Subcutaneous abdominal adipose tissue (tissue), 5 donors: ENCODE measurements around the gene PRRX1.

Source experiments
- H3K27ac ChIP-seq: one replicate; pipeline ENCODE4 v1.7.0; 2013; ENCODE audit warnings: low read depth, mild to moderate bottlenecking, inconsistent platforms, low read length, moderate library complexity
- H3K27me3 ChIP-seq, 5 donors: one replicate each; pipeline ENCODE4 v1.7.0; 2013; ENCODE audit warnings: low read length in 5 of 5, inconsistent platforms in 1 of 5; ENCODE audit not compliant: control insufficient read depth in 5 of 5, insufficient read depth in 4 of 5
- H3K36me3 ChIP-seq, 5 donors: one replicate each; pipeline ENCODE4 v1.7.0; 2013; ENCODE audit warnings: low read length in 5 of 5; ENCODE audit not compliant: control insufficient read depth in 5 of 5, insufficient read depth in 5 of 5
- H3K4me1 ChIP-seq, 5 donors: one replicate each; pipeline ENCODE4 v1.7.0; 2013; ENCODE audit warnings: low read length in 5 of 5, mild to moderate bottlenecking in 3 of 5, moderate library complexity in 1 of 5; ENCODE audit not compliant: control insufficient read depth in 5 of 5, insufficient read depth in 5 of 5
- H3K4me3 ChIP-seq, 5 donors: one replicate each; pipeline ENCODE4 v1.7.0; 2013; ENCODE audit warnings: low read length in 5 of 5, low read depth in 1 of 5
- H3K9ac ChIP-seq, 5 donors: one replicate each; pipeline ENCODE4 v1.7.0; 2013; ENCODE audit warnings: low read length in 5 of 5, mild to moderate bottlenecking in 4 of 5, moderate library complexity in 3 of 5
- H3K9me3 ChIP-seq, 5 donors: one replicate each; pipeline ENCODE4 v1.7.0; 2013; ENCODE audit warnings: low read length in 5 of 5; ENCODE audit not compliant: control insufficient read depth in 5 of 5
- donor health status: healthy.
- donor health status: healthy.
- donor health status: healthy.
- donor health status: healthy.
- donor health status: healthy.

The PRRX1 gene

GRCh38 chr1:170685166-170685565 lies 21.2 kb downstream of the PRRX1 start:
- peak overlapping the region; percentile 24 for H3K27ac ChIP-seq
- H3K9ac ChIP-seq = no peak overlapping the region
- H3K27me3 ChIP-seq = peaks cover 0 to 4% (median 0%) of the 10 kb centered on the region in 5 donors
- no peaks in the 10 kb centered on the region for H3K36me3 ChIP-seq
- no peaks in the 10 kb centered on the region for H3K9me3 ChIP-seq
- no peak overlapping the region for H3K4me3 ChIP-seq
- H3K4me1 ChIP-seq = peaks cover 0 to 12% (median 6%) of the 10 kb centered on the region in 5 donors

- Histone ChIP-seq H3K9ac (no peak overlapping the region), H3K4me1 (peaks cover 0 to 8% (median 6%) of the 10 kb centered on the region in 5 donors), H3K4me3 (no peak overlapping the region), H3K27ac (peak overlapping the region; percentile 24), H3K36me3 (no peaks in the 10 kb centered on the region), H3K27me3 (peaks cover 0 to 4% (median 0%) of the 10 kb centered on the region in 5 donors), H3K9me3 (no peaks in the 10 kb centered on the region)
Observed at GRCh38 chr1:170686291-170686690, 22.4 kb downstream of the PRRX1 start.

- Histone ChIP-seq H3K27ac (no peak overlapping the region), H3K4me3 (no peak overlapping the region), H3K4me1 (peaks cover 0 to 8% (median 5%) of the 10 kb centered on the region in 5 donors), H3K36me3 (no peaks in the 10 kb centered on the region), H3K9ac (no peak overlapping the region), H3K27me3 (peaks cover 0 to 4% (median 0%) of the 10 kb centered on the region in 5 donors), H3K9me3 (no peaks in the 10 kb centered on the region)
Observed at GRCh38 chr1:170687621-170688020, 23.7 kb downstream of the PRRX1 start.

- H3K27ac ChIP-seq = no peak overlapping the region
- no peaks in the 10 kb centered on the region for H3K36me3 ChIP-seq
- no peaks in the 10 kb centered on the region for H3K9me3 ChIP-seq
- H3K4me3 ChIP-seq = no peak overlapping the region
- H3K27me3 ChIP-seq = peaks cover 0 to 8% (median 2%) of the 10 kb centered on the region in 5 donors
- no peak overlapping the region for H3K9ac ChIP-seq
- peaks cover 0 to 16% (median 7%) of the 10 kb centered on the region in 5 donors for H3K4me1 ChIP-seq
Observed at GRCh38 chr1:170691258-170691657, 27.3 kb downstream of the PRRX1 start.

- Histone ChIP-seq H3K9me3 (no peaks in the 10 kb centered on the region), H3K4me3 (no peak overlapping the region), H3K9ac (no peak overlapping the region), H3K27ac (peak overlapping the region; percentile 2), H3K36me3 (no peaks in the 10 kb centered on the region), H3K4me1 (peaks cover 0 to 16% (median 7%) of the 10 kb centered on the region in 5 donors), H3K27me3 (peaks cover 0 to 4% (median 2%) of the 10 kb centered on the region in 5 donors)
Observed at GRCh38 chr1:170692866-170693575, 29.1 kb downstream of the PRRX1 start.

GRCh38 chr1:170694172-170694926 lies 30.4 kb downstream of the PRRX1 start:
- no peaks in the 10 kb centered on the region for H3K36me3 ChIP-seq

GRCh38 chr1:170695955-170696590 lies 32.1 kb downstream of the PRRX1 start:
- Histone ChIP-seq H3K27ac (peak overlapping the region; percentile 3), H3K27me3 (peaks cover 0 to 4% (median 2%) of the 10 kb centered on the region in 5 donors)

More at GRCh38 chr1:170694172-170694926, 30.4 kb downstream of the PRRX1 start:
- Histone ChIP-seq H3K9ac (no peak overlapping the region), H3K9me3 (no peaks in the 10 kb centered on the region), H3K4me3 (no peak overlapping the region), H3K27ac (peak overlapping the region; percentile 18), H3K27me3 (peaks cover 0 to 4% (median 2%) of the 10 kb centered on the region in 5 donors), H3K4me1 (peaks cover 0 to 15% (median 11%) of the 10 kb centered on the region in 5 donors)

GRCh38 chr1:170696591-170697290 lies 32.8 kb downstream of the PRRX1 start:
- H3K27ac ChIP-seq = peak overlapping the region; percentile 3
- H3K9ac ChIP-seq = no peak overlapping the region
- no peak overlapping the region for H3K4me3 ChIP-seq
- H3K9me3 ChIP-seq = no peaks in the 10 kb centered on the region
- H3K36me3 ChIP-seq = no peaks in the 10 kb centered on the region
- peaks cover 0 to 4% (median 2%) of the 10 kb centered on the region in 5 donors for H3K27me3 ChIP-seq
- H3K4me1 ChIP-seq = peaks cover 0 to 14% (median 11%) of the 10 kb centered on the region in 5 donors

More at GRCh38 chr1:170695955-170696590, 32.1 kb downstream of the PRRX1 start:
- Histone ChIP-seq H3K9ac (no peak overlapping the region), H3K9me3 (no peaks in the 10 kb centered on the region), H3K4me3 (no peak overlapping the region), H3K4me1 (peaks cover 0 to 14% (median 11%) of the 10 kb centered on the region in 5 donors), H3K36me3 (no peaks in the 10 kb centered on the region)

GRCh38 chr1:170697316-170697715 lies 33.4 kb downstream of the PRRX1 start:
- Histone ChIP-seq H3K4me1 (peaks cover 0 to 14% (median 11%) of the 10 kb centered on the region in 5 donors), H3K27ac (peak overlapping the region; percentile 3), H3K4me3 (no peak overlapping the region), H3K36me3 (no peaks in the 10 kb centered on the region), H3K9me3 (no peaks in the 10 kb centered on the region), H3K9ac (no peak overlapping the region), H3K27me3 (peaks cover 0 to 4% (median 2%) of the 10 kb centered on the region in 5 donors)
